Right cardiac atrium (tissue), 5 donors: Measurements from ENCODE around the gene RTN4IP1. TPM values are rescaled to one million over a fixed set of nuclear protein-coding genes. Genes with fewer than 3 reads are reported as not detected.

Source experiments
- ATAC-seq, 2 donors: fragments of 200-7000 bp; cut with Tn5 transposase; one replicate each; pipeline versions ENCODE4 v1.8.0 to v1.9.1; 2020; ENCODE audit warnings: moderate library complexity in 2 of 2, mild to moderate bottlenecking in 1 of 2
- DNase-seq, 3 donors: peaks; one replicate each; pipeline ENCODE4 v3.0.0-alpha.2; 2020
- H3K27ac ChIP-seq: one replicate; pipeline ENCODE4 v1.5.1; 2013; ENCODE audit warnings: mild to moderate bottlenecking, low read length, control low read depth, moderate library complexity
- H3K27me3 ChIP-seq: one replicate; pipeline ENCODE4 v1.6.1; 2013; ENCODE audit not compliant: control insufficient read depth, insufficient read depth
- H3K4me1 ChIP-seq: one replicate; pipeline ENCODE4 v1.6.1; 2013; ENCODE audit warnings: low read length; ENCODE audit not compliant: control insufficient read depth, insufficient read depth
- H3K4me3 ChIP-seq: one replicate; pipeline ENCODE4 v1.5.1; 2013; ENCODE audit warnings: low read length, control low read depth
- H3K9me3 ChIP-seq: one replicate; pipeline ENCODE4 v1.6.1; 2013; ENCODE audit warnings: low read length; ENCODE audit not compliant: control insufficient read depth
- whole genome bisulfite sequencing: extraction: QIAGEN DNeasy Blood & Tissue Kit; methylation state at CpG from one replicate; pipeline ENCODE4 v1.1.7; 2013; 5-methylcytosine and 5-hydroxymethylcytosine counted together
- intact Hi-C, 4 donors: fragments of 100-400 bp; cut with DNase I; formaldehyde crosslinking; loops; one replicate each; pipeline versions ENCODE4 v1.11.0 to v1.14.0; 2022 to 2023
- polyA plus RNA-seq: library from polyadenylated mRNA; stranded (reverse); fragments of 200-250 nt; gene quantifications from one replicate; pipeline ENCODE4 v1.2.3, GENCODE V29; 2013
- total RNA-seq, 4 donors: library from RNA; stranded (reverse); fragmentation: NEBNext Ultra II Directional; extraction: Animal tissue kit (Norgen Biotek cat#: 25700); gene quantifications; one replicate each; pipeline ENCODE4 v1.2.1, GENCODE V29; 2021
- donor health status: healthy with polysubstance abuse.
- donor health status: DM: no; HTN: yes; CAD: no.
- donor health status: DM: no; HTN: no; CAD: no.
- donor health status: DM: no; HTN: yes; CAD: no; lungs with severe emphysema.
- donor health status: DM: yes; HTN: yes; CAD: no.

Gene RTN4IP1
- total and polyA plus RNA-seq, 5 donors, result 9.5 to 17.4 (median 12.0) TPM

GRCh38 chr6:106579281-106579680 is 50.0 kb downstream of the RTN4IP1 start:
- 86% methylated on average over 2 of the region's 2 CpGs for WGBS
- no peak overlapping the region for H3K4me3 ChIP-seq
- ATAC-seq, result no peak
- DNase-seq, result no peak
- intact Hi-C loops, result no loop called here
- H3K9me3 ChIP-seq, result no peaks in the 10 kb centered on the region
- no peaks in the 10 kb centered on the region for H3K4me1 ChIP-seq
- no peaks in the 10 kb centered on the region for H3K27me3 ChIP-seq
- no peak overlapping the region for H3K27ac ChIP-seq

GRCh38 chr6:106574741-106575458 is 54.4 kb downstream of the RTN4IP1 start:
- DNase-seq (no peak), ATAC-seq (no peak)
- no peaks in the 10 kb centered on the region for H3K27me3 ChIP-seq
- H3K4me1 ChIP-seq, result no peaks in the 10 kb centered on the region
- WGBS, result 87% methylated on average over 16 of the region's 16 CpGs
- H3K9me3 ChIP-seq, result no peaks in the 10 kb centered on the region
- no peak overlapping the region for H3K27ac ChIP-seq
- H3K4me3 ChIP-seq, result no peak overlapping the region
- intact Hi-C loops, result no loop called here

GRCh38 chr6:106572875-106573585 is 56.3 kb downstream of the RTN4IP1 start:
- intact Hi-C loops, result no loop called here
- DNase-seq (no peak), ATAC-seq (no peak)
- WGBS, result 90% methylated on average over 6 of the region's 6 CpGs
- H3K4me3 ChIP-seq, result no peak overlapping the region
- no peaks in the 10 kb centered on the region for H3K4me1 ChIP-seq
- H3K9me3 ChIP-seq, result no peaks in the 10 kb centered on the region
- H3K27me3 ChIP-seq, result no peaks in the 10 kb centered on the region
- H3K27ac ChIP-seq, result no peak overlapping the region

GRCh38 chr6:106572436-106572835 is 56.9 kb downstream of the RTN4IP1 start:
- H3K4me3 ChIP-seq, result no peak overlapping the region
- WGBS, result 81% methylated on average over 5 of the region's 5 CpGs
- intact Hi-C loops, result no loop called here
- H3K4me1 ChIP-seq, result no peaks in the 10 kb centered on the region
- H3K27me3 ChIP-seq, result no peaks in the 10 kb centered on the region
- H3K9me3 ChIP-seq, result no peaks in the 10 kb centered on the region
- no peak for ATAC-seq
- no peak for DNase-seq
- no peak overlapping the region for H3K27ac ChIP-seq

- WGBS, result 96% methylated on average over 4 of the region's 4 CpGs
- no peak overlapping the region for H3K4me3 ChIP-seq
- ATAC-seq, result no peak
- no peaks in the 10 kb centered on the region for H3K27me3 ChIP-seq
- no peaks in the 10 kb centered on the region for H3K4me1 ChIP-seq
- H3K27ac ChIP-seq, result no peak overlapping the region
- intact Hi-C loops, result loop anchor here (5.0 to 10.0 kb wide), 2 partner anchors 122 to 235 kb away; no protein-coding TSS in a partner anchor
- no peak for DNase-seq
- no peaks in the 10 kb centered on the region for H3K9me3 ChIP-seq
Measured at GRCh38 chr6:106569428-106569827, 59.9 kb downstream of the RTN4IP1 start.

GRCh38 chr6:106568530-106568929 is 60.8 kb downstream of the RTN4IP1 start:
- ATAC-seq, result no peak
- 86% methylated on average over 2 of the region's 2 CpGs for WGBS
- DNase-seq, result no peak

GRCh38 chr6:106564476-106564875 is 64.8 kb downstream of the RTN4IP1 start:
- Histone ChIP-seq H3K4me3 (no peak overlapping the region), H3K27ac (no peak overlapping the region), H3K27me3 (no peaks in the 10 kb centered on the region), H3K4me1 (no peaks in the 10 kb centered on the region), H3K9me3 (no peaks in the 10 kb centered on the region)
- WGBS, result 58% methylated on average over 4 of the region's 4 CpGs
- no peak for ATAC-seq
- intact Hi-C loops, result loop anchor here in 3 of 4 donors (10.0 kb wide), 1 partner anchor 230 kb away; no protein-coding TSS in a partner anchor
- no peak for DNase-seq

More at GRCh38 chr6:106568530-106568929, 60.8 kb downstream of the RTN4IP1 start:
- H3K27ac ChIP-seq, result no peak overlapping the region
- H3K27me3 ChIP-seq, result no peaks in the 10 kb centered on the region
- no peaks in the 10 kb centered on the region for H3K4me1 ChIP-seq
- intact Hi-C loops, result loop anchor here (5.0 to 10.0 kb wide), 2 partner anchors 121 to 234 kb away; no protein-coding TSS in a partner anchor
- no peaks in the 10 kb centered on the region for H3K9me3 ChIP-seq
- no peak overlapping the region for H3K4me3 ChIP-seq

- ATAC-seq, result no peak
- intact Hi-C loops, result loop anchor here in 3 of 4 donors (10.0 kb wide), 1 partner anchor 229 kb away; no protein-coding TSS in a partner anchor
- Histone ChIP-seq H3K4me1 (no peaks in the 10 kb centered on the region), H3K27ac (no peak overlapping the region), H3K9me3 (no peaks in the 10 kb centered on the region), H3K27me3 (no peaks in the 10 kb centered on the region), H3K4me3 (no peak overlapping the region)
- WGBS, result 35% methylated on average over 2 of the region's 2 CpGs
- DNase-seq, result peak in 1 of 3 donors; percentile 53
Measured at GRCh38 chr6:106563614-106564013, 65.7 kb downstream of the RTN4IP1 start.

- no peaks in the 10 kb centered on the region for H3K4me1 ChIP-seq
- ATAC-seq, result no peak
- intact Hi-C loops, result loop anchor here in 3 of 4 donors (10.0 kb wide), 1 partner anchor 227 kb away; no protein-coding TSS in a partner anchor
- 67% methylated on average over 6 of the region's 6 CpGs for WGBS
- H3K9me3 ChIP-seq, result no peaks in the 10 kb centered on the region
- no peak for DNase-seq
- no peaks in the 10 kb centered on the region for H3K27me3 ChIP-seq
- no peak overlapping the region for H3K27ac ChIP-seq
- no peak overlapping the region for H3K4me3 ChIP-seq
Measured at GRCh38 chr6:106561686-106562405, 67.5 kb downstream of the RTN4IP1 start.

- WGBS, result 85% methylated on average over 7 of the region's 7 CpGs
- DNase-seq, result no peak
- no peak for ATAC-seq
- Histone ChIP-seq H3K4me1 (no peaks in the 10 kb centered on the region), H3K9me3 (no peaks in the 10 kb centered on the region), H3K4me3 (no peak overlapping the region), H3K27ac (no peak overlapping the region), H3K27me3 (no peaks in the 10 kb centered on the region)
- intact Hi-C loops, result loop anchor here in 3 of 4 donors (10.0 kb wide), 1 partner anchor 226 kb away; no protein-coding TSS in a partner anchor
Measured at GRCh38 chr6:106560996-106561685, 68.2 kb downstream of the RTN4IP1 start.
